Cerebellar cortex (tissue), 1 donor: ENCODE results near the gene CRKL.

Experiments used
- DNase-seq: peaks from one replicate; pipeline ENCODE4 v3.0.0-alpha.2; 2015; ENCODE audit warnings: low spot score

The CRKL gene

DNA sequence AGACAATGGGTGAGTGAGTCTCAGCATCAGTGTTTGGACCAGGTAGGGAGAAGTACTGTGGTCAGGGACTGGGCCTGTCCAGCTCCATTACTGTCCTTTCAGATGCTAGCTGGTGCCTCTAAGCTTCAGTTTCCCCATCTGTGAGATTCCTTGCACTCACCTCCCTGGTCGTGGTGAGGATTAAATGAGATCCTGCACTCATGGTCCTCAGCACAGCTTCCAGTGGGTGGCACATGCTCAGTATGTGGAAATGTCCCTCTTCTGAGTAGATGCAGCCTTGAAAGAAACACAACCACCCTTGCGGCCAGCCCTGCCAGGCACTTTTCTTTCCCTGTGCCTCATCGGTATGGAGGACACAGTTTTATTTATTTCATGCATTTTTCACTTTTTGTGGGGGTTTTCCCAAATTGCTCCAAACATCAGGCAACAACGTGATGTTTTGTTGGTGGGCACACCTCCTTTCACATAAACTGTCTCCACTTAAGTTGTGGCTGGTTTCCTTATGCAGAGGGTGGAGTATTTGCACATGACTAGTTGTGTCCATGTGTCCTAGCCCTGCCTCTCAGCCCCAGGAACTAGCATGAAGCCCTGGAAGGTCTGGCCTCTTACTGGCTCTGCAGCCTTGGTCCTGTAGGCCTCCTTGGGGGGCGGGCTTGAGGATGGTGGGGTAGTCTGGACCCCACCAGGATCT, 66.0 kb downstream of the CRKL start:
- DNase-seq: no peak

DNA sequence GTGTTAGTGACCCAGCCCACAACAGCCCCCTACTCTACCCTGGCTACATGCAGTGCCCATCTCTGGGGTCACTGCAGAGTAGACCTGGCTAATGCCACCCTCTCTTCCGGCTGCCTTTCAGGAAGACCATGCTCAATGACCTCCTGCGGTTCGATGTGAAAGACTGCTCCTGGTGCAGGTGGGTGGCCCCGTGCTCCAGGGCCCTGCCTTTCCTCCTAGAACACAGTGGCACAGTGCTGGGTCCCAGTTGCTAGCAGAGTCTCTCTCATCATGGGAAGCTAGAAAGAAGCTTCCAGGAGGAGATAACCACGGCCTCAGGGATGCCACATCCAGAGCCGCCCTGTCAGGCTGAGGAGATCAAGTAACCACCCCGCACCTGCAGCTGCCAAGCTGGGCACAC, 68.5 kb downstream of the CRKL start:
- DNase-seq: no peak

DNA sequence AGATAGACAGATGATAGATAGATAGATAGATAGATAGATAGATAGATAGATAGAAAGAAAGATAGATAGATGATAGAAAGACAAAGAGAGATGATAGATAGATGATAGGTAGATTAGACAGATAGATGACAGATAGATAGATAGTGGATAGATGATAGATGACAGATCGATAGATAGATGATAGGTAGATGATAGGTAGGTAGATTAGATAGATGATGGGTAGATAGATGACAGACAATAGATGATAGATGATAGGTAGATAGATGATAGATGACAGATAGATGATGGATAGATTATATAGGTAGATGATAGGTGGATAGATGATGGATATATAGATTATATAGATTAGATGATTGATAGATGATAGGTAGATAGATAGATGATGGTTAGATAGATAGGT, 69.2 kb downstream of the CRKL start:
- no peak for DNase-seq

DNA sequence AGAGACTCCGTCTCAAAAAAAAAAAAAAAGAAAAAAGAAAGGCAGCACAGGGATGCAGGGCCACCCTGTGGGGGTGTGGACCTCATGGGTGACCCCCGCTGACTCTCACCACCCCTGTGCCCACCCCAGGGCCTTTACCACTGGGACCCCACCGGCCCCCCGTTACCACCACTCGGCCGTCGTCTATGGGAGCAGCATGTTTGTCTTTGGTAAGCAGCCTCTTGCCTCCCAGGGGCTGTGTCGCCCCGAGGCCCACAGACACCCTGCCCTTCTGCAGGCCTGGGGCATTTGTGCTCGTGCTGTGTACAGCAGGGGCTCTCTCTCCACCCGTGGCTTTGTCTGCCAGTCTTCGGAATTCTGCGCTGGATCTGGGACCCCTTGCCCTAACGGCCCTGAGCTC, 70.2 kb downstream of the CRKL start:
- DNase-seq: no peak

DNA sequence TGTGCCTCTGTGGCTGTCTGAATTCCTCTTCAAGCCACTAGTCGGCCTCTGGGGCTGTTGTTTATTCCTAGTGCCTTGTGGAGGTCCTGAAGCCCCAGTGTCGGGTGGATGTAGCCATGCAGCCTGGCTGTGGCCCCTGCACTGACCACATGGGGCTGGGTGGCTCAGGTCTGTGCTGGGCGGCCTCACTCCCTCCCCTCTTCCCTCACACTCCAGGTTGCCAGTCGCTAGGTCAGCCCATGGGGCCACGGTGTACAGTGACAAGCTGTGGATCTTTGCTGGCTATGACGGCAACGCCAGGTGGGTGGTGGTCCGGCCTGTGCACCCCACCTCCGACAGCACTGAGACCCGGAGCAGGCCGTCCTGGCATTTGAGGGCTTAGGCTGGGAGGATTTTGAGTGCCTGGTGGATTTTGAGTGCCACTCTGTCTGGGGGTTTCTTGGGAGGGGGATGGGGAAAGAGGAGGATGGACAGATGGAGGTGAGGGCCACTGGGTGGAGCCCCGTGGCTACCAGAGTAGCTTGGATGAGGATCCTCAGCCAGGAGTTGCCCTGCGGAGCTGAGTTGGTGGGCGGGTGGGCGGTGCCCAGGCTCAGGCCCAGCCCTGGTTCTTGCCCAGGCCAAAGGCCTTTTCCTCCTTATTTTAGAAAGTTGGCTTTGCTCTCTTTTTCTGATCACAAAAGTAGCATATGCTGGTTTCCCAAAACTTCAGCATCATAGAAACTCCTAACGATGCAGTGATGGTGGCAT, 71.5 kb downstream of the CRKL start:
- DNase-seq: no peak

DNA sequence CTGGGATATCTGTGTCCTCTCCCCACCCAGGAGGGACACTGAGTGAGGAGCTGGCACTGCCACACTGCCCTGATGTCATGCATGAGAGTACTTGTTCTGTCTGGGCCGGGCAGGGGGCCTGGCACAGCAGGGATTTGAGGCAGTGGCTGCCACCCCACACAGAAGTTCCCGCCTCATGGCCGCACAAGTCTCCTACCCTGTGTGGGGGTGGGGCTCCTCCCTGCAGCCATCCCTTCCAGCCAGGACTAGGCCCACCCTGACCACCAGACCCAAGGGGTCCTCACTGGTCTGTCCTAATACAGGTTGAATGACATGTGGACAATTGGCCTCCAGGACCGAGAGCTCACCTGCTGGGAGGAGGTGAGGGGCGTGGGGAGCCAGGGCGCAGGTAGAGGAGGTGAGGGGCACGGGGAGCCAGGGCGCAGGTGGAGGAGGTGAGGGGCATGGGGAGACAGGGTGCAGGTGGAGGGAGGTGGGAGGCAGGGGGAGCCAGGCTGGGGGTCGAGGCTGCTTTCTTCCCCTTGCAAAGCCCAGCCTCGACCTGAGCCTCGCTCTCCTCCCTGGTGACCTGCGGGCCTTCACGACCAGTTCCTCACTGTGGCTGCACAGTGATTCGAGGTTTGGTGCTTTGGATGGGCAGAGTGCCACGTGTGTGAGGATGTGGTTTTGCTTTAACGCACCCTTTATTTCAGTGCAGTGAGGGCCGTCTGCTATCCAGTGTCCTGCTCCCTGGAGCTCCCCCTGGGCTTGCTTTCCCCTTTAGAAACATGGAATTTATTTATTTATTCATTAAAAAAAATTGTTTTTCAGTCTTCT, 72.3 kb downstream of the CRKL start:
- DNase-seq: no peak

DNA sequence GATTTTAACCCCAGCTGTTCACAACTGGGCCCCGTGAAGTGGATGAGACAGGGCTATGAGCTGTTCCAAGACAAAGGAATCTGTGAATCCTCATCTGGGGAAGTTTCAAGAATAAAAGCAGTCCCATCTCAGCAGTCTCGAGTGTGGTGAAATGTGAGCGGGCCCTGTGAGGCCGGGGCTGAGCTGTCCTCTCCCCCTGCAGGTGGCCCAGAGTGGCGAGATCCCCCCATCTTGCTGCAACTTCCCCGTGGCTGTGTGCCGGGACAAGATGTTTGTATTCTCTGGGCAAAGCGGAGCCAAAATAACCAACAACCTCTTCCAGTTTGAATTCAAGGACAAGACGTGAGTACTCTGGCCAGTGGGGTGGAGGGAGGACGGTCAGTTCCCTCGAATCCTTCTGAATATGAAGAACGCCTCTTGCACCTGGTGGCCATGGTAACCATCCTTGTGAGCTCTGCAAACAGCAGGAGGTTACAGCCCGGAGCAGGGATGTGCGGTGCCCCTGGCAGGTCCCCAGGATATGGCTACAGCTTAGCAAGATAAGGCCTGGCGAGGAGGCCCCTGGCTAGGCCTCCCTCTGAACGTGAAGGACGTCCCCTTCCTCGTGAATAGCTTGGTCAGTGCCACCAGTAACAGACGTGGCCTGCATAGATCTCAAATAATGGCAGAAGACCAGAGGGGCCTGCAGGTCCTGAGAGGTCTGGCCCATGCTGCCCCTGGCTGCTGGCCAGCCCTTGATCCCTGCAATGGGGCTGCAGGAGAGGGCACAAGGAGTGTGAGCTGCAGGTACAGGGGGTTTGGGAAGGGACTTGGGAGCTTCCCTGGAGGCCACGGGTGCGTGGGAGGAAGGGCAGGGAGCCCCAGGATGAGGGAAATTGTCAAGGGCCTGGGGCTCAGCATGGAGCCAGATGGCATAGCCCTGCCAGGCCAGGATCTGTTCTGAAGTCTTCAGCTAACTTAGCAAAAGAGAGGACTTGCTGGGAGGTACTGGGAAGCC, 73.3 kb downstream of the CRKL start:
- DNase-seq: no peak

DNA sequence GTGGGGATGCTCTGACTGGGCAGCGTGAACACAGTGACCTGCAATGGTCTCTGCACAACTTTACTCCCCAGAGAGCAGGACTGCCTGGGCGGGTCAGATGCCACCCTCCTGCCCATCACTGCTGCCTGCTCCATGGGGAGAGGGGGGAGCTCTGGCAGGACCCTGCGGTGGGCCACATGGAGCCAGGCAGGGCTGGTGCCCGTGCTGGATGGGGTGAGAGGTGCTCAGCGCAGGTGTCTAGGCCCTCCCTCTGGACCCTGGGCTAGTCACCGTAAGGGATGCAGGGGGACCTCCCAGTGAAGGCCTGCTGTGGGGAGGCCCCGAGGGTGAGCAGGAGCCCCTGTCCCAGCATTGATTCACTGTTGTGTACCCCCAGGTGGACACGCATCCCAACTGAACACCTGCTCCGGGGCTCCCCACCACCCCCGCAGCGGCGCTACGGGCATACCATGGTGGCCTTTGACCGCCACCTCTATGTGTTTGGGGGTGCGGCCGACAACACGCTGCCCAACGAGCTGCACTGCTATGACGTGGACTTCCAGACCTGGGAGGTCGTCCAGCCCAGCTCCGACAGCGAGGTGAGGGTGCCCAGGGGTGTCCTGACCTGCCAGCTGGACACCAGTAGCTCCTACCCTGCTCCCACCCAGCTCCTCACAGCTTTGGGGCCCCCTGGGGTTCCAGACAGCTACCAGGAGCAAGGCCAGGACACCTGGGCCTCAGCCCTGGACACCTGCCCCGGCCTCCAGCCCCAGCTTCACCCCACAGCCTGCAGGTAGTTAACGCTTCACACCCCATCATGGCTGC, 74.2 kb downstream of the CRKL start:
- no peak for DNase-seq

DNA sequence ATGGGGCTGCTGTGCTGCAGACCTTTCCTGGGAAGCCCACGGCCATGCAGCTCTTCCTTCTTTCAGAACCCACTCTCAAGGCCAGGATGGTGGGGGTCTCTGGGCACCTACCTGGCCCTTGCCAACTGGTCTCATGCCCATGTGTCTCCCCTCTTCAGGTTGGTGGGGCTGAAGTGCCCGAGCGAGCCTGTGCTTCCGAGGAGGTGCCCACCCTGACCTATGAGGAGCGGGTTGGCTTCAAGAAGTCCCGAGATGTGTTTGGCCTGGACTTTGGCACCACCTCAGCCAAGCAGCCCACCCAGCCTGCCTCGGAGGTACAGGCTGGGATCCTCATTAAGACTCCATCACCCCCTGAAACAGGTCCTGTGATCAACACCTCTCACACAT, 74.8 kb downstream of the CRKL start:
- no peak for DNase-seq

DNA sequence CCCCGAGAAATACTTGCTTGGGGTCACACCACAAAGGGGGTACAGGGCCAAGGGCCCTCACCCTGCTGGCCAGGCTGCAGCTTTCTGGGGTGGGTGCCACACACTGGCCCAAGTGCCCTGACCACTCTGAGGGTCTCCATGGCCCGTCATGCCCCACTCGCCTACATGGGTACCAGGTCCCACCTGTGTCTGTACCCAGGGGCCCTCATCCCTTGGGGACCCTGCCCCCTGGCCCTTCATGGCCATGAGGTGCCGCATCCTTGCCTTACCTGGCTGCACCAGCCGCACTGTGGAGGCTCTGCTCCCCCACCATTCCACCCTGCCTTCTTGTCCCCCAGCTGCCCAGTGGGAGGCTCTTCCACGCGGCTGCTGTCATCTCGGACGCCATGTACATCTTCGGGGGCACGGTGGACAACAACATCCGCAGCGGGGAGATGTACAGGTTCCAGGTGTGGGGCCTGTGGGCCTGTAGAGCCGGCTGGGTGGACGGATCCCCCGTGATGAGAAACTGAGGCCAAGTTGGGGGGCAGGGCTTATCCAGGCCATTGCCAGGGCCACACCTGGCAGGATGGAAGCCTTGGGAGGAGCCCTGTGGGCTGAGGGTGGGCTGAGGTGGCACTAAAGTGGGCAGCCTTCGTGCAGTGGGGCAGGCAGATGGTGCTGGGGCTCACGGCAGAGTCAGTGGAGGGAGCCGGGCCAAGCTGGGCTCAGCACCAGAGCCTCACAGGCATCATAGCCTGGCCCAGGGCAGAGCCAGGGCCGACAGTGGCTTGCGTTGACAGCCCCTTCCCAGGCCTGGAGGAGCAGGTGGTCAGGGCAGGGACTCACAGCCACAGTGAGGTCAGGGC, 75.5 kb downstream of the CRKL start:
- DNase-seq: peak; percentile 65

DNA sequence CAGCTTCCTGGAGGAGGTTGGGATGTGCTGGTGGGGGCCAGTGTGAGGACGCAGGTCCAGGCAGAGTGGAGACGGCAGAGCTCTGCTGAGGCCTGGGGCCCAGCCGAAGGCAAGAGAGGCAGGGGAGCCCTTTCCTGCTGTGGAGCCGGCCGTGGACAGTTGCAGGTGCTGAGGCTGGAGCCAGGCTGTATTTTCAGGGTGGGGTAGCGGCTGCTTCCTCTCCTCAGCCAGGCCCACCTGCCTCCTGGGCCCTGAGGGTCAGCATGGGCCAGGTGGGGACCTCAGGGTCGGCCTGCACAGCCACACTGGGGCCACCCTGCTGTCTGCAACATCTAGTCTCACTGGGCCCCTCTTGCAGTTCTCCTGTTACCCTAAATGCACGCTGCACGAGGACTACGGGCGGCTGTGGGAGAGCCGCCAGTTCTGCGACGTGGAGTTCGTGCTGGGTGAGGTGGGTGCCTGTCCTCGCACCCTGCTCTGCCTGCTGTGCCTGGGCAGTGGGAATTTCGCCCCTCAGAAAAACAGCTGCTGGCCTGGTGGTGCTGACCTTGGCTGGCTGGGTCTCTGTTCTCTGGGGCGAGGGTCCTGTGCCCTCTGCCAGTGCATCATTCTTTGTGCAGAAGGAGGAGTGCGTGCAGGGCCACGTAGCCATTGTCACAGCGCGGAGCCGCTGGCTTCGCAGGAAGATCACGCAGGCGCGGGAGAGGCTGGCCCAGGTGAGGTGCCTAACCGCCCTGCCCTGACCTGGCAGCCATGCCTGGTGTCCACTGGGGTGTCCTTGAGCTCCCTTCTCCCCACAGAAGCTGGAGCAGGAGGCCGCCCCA, 76.3 kb downstream of the CRKL start:
- no peak for DNase-seq

DNA sequence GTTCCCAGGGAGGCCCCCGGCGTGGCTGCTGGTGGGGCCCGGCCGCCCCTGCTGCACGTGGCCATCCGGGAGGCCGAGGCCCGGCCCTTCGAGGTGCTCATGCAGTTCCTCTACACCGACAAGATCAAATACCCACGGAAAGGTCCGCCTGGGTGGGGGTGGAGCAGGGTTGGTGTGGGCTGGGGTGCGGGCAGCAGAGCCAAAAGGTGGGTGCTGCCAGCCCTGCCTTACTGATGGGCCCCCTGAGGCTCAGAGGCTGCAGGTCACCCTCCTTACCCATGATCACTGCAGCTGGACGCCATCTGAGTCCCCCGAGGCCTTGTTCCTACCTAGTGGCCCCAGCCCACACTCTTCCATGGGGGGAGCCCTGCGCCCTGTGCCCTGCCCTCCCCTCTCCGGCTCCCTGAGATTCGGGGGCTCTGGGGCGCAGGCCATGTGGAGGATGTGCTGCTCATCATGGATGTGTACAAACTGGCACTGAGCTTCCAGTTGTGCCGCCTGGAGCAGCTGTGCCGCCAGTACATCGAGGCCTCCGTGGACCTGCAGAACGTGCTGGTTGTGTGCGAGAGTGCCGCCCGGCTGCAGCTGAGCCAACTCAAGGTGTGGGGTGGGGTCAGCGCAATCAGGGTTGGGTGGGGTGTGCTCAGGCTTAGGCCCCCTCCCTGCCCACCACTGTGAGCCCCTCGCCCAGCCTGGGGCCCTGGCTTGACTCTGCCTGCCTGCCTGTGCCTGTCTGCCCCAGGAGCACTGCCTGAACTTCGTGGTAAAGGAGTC, 77.1 kb downstream of the CRKL start:
- DNase-seq: no peak

DNA sequence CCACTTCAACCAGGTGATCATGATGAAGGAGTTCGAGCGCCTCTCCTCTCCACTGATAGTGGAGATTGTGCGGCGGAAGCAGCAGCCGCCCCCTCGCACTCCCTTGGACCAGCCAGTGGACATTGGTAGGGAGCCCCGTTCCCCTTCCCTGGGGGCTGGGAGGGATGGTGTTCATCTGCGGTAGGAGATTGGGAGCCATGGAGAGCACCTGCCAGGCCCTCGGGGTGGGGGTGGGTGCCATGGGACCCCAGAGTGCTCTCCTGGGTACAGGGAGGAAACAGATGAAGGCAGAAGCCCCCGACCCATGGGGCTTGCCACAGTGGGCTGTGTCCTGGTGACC, 77.7 kb downstream of the CRKL start:
- no peak for DNase-seq

DNA sequence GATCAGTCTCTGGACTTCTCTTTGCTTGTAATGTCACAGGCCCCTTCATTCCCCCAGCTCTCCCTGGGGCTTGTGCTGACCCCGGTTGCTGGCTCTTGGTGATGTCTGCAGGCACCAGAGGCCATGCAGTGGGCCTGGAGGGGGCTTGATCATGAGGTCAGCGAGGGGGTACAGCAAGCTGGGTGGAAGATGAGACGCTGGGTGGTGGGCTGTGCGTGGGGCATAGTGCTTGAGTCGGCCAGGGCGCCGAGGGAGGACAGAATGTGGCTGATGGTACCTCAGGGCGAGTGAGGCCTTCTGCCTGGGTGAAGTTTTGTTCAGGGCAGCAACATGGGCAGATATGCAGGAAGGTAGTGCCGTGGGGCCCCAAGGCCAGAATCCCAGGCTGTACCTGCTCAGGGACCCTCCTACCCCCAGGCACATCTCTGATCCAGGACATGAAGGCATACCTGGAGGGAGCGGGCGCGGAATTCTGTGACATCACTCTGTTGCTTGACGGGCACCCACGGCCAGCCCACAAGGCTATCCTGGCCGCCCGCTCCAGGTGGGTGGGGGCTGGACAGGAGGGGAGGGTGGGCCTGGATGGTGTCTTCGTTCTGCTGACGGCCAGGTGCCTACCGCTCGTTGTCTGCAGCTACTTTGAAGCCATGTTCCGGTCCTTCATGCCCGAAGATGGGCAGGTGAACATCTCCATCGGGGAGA, 78.3 kb downstream of the CRKL start:
- no peak for DNase-seq

DNA sequence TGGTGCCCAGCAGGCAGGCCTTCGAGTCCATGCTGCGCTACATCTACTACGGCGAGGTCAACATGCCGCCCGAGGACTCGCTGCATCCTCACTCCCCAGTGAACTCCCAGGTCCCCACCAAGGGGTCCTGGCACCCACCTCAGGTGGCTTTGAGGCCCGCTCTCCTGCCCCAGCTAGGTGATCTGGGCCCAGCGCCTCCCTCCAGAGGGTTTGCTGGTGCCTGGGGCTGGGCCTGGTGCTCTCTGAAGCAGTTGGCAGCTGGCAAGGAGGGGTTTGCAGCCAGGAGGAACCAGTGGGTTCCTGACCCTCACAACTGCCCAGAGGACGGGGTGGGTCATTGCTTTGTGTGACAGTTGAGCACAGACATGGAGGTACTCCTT, 78.8 kb downstream of the CRKL start:
- DNase-seq: no peak

DNA sequence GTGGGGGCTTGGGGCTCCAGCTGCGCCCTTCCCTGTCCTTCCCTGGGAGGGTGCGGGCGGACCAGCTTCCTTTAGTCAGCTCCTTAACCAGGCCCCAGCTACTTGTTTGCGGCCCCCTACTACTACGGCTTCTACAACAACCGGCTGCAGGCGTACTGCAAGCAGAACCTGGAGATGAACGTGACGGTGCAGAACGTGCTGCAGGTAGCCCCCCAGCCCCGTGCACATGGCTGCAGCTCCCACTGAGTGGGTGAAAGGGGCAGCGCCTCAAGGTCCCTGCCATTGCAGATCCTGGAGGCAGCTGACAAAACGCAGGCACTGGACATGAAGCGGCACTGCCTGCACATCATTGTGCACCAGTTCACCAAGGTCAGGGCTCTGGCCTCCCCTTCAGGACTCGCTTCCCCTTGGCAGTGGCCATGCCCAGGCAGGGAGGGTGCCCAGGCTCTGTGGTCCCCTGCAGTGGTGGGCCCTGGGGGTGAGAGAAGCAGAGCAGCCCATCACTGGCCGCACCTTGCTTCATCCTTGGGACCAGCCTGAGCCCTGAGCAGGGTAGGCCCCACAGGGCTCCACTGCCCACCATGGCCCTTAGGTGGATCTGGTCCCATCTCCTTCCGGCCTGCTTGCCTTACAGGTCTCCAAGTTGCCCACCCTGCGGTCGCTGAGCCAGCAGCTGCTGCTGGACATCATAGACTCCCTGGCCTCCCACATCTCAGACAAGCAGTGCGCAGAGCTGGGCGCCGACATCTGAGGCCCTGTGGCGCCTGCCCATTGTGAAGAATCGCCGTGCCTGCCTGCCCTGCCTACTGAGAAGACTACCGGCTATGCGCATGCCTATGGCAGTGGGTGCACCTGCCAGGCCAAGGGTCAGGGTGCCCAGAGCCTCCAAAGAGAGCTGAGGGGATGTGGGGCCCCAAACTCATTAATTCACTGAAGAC, 79.7 kb downstream of the CRKL start:
- DNase-seq: no peak
